WTC11 (cell line): ENCODE results near the gene TCF7L2. TPM values are rescaled to one million over a fixed set of nuclear protein-coding genes. Genes with fewer than 3 reads are reported as not detected.

Experiments
- ATAC-seq: fragments of 200-7000 bp; cut with Tn5 transposase; 2 replicates; pipeline ENCODE4 v1.10.0; 2021; ENCODE audit warnings: mild to moderate bottlenecking, moderate library complexity
- CTCF ChIA-PET: fragments of 300-600 bp; sonication (Branson Sonifier 250); formaldehyde crosslinking; loops from one replicate; lab custom pipeline; 2021; ENCODE audit warnings: antibody characterized with exemption; lab: Charles Lee
- POLR2A ChIA-PET: fragments of 350-600 bp; sonication (Branson Sonifier 250); formaldehyde crosslinking; loops from one replicate; lab custom pipeline; 2021; ENCODE audit warnings: antibody characterized with exemption; lab: Charles Lee
- DNase-seq: peaks from one replicate; pipeline ENCODE4 v3.0.0; 2021; ENCODE audit warnings: low spot score
- H3K27ac Mint-ChIP-seq: 2 replicates; pipeline ENCODE4 v1.8.0; 2021; ENCODE audit warnings: mixed read lengths
- H3K27me3 Mint-ChIP-seq: 2 replicates; pipeline ENCODE4 v1.8.0; 2021; ENCODE audit warnings: low read depth, mild to moderate bottlenecking, moderate library complexity, mixed read lengths
- H3K36me3 Mint-ChIP-seq: 2 replicates; pipeline ENCODE4 v1.8.0; 2021; ENCODE audit warnings: mixed read lengths
- H3K4me1 Mint-ChIP-seq: 2 replicates; pipeline ENCODE4 v1.8.0; 2022; ENCODE audit warnings: mixed read lengths
- H3K4me3 Mint-ChIP-seq: 2 replicates; pipeline ENCODE4 v1.8.0; 2021; ENCODE audit warnings: mild to moderate bottlenecking, moderate library complexity, mixed read lengths
- H3K9me3 Mint-ChIP-seq: 2 replicates; pipeline ENCODE4 v1.8.0; 2021; ENCODE audit warnings: mixed read lengths
- ELF4 ChIP-seq: sonication (generic); formaldehyde crosslinking; IDR thresholded peaks from 2 replicates; pipeline ENCODE4 v1.8.1; 2022; ENCODE audit warnings: low read depth, mild to moderate bottlenecking, moderate library complexity, missing genetic modification reagents
- ESRRA ChIP-seq: sonication (generic); formaldehyde crosslinking; IDR thresholded peaks from 2 replicates; pipeline ENCODE4 v1.8.1; 2022; ENCODE audit warnings: mild to moderate bottlenecking, missing genetic modification reagents, borderline replicate concordance
- FOXJ3 ChIP-seq: sonication (generic); formaldehyde crosslinking; IDR thresholded peaks from 2 replicates; pipeline ENCODE4 v1.9.0; 2021; ENCODE audit warnings: missing genetic modification reagents, mild to moderate bottlenecking, borderline replicate concordance
- FOXK1 ChIP-seq: sonication (generic); formaldehyde crosslinking; IDR thresholded peaks from 2 replicates; pipeline ENCODE4 v1.8.0; 2022; ENCODE audit warnings: mild to moderate bottlenecking, moderate library complexity, missing genetic modification reagents
- GABPB1 ChIP-seq: sonication (generic); formaldehyde crosslinking; IDR thresholded peaks from 2 replicates; pipeline ENCODE4 v1.8.1; 2023; ENCODE audit warnings: mild to moderate bottlenecking, missing genetic modification reagents
- GTF2I ChIP-seq: fragments of 250-450 bp; sonication (Bioruptor Pico); conservative IDR thresholded peaks from 2 replicates; pipeline ENCODE4 v1.4.0; 2021; ENCODE audit warnings: mild to moderate bottlenecking
- NFATC4 ChIP-seq: fragments of 250-450 bp; sonication (Bioruptor Pico); IDR thresholded peaks from 2 replicates; pipeline ENCODE4 v1.9.0; 2021; ENCODE audit warnings: mild to moderate bottlenecking
- NR2C2 ChIP-seq: sonication (generic); formaldehyde crosslinking; IDR thresholded peaks from 2 replicates; pipeline ENCODE4 v1.8.0; 2022; ENCODE audit warnings: mild to moderate bottlenecking, missing genetic modification reagents
- PRRX2 ChIP-seq: fragments of 250-450 bp; sonication (Bioruptor Pico); IDR thresholded peaks from 2 replicates; pipeline ENCODE4 v1.8.0; 2021; ENCODE audit warnings: mild to moderate bottlenecking
- USF1 ChIP-seq: sonication (generic); formaldehyde crosslinking; IDR thresholded peaks from 2 replicates; pipeline ENCODE4 v1.8.0; 2022; ENCODE audit warnings: mild to moderate bottlenecking, missing genetic modification reagents
- ZNF263 ChIP-seq: sonication (generic); formaldehyde crosslinking; IDR thresholded peaks from 2 replicates; pipeline ENCODE4 v1.8.1; 2022; ENCODE audit warnings: low read depth, mild to moderate bottlenecking, moderate library complexity, missing genetic modification reagents
- ZNF416 ChIP-seq: fragments of 250-450 bp; sonication (Bioruptor Pico); IDR thresholded peaks from 2 replicates; pipeline ENCODE4 v1.9.0; 2021; ENCODE audit warnings: mild to moderate bottlenecking, inconsistent platforms
- ZNF423 ChIP-seq: fragments of 250-450 bp; sonication (Bioruptor Pico); IDR thresholded peaks from 2 replicates; pipeline ENCODE4 v2.1.2; 2022; ENCODE audit warnings: mild to moderate bottlenecking, moderate library complexity
- ZNF671 ChIP-seq: fragments of 250-450 bp; sonication (Bioruptor Pico); IDR thresholded peaks from 2 replicates; pipeline ENCODE4 v1.8.0; 2021; ENCODE audit warnings: mild to moderate bottlenecking
- ZSCAN18 ChIP-seq: fragments of 250-450 bp; sonication (Bioruptor Pico); IDR thresholded peaks from 2 replicates; pipeline ENCODE4 v2.1.2; 2022; ENCODE audit warnings: mild to moderate bottlenecking, moderate library complexity
- total RNA-seq: library from RNA; stranded (reverse); gene quantifications from 3 replicates; pipeline ENCODE4 v1.2.3, GENCODE V29; 2021
- TF ChIP-seq, protein P1 (sequence below): sonication (generic); formaldehyde crosslinking; conservative IDR thresholded peaks from 2 replicates; pipeline ENCODE4 v1.8.1; 2023; ENCODE audit warnings: mild to moderate bottlenecking, low read depth, missing genetic modification reagents, moderate library complexity
- TF ChIP-seq, protein P2 (sequence below): sonication (generic); formaldehyde crosslinking; IDR thresholded peaks from 2 replicates; pipeline ENCODE4 v1.8.0; 2022; ENCODE audit warnings: missing genetic modification reagents
- TF ChIP-seq, protein P3 (sequence below): sonication (generic); formaldehyde crosslinking; IDR thresholded peaks from 2 replicates; pipeline ENCODE4 v1.8.1; 2023; ENCODE audit warnings: mild to moderate bottlenecking, missing genetic modification reagents, moderate library complexity
- TF ChIP-seq, protein P4 (sequence below): fragments of 250-450 bp; sonication (Bioruptor Pico); IDR thresholded peaks from 2 replicates; pipeline ENCODE4 v1.9.0; 2021; ENCODE audit warnings: moderate library complexity, mild to moderate bottlenecking, inconsistent platforms, borderline replicate concordance
- TF ChIP-seq, protein P5 (sequence below): sonication (generic); formaldehyde crosslinking; IDR thresholded peaks from 2 replicates; pipeline ENCODE4 v1.8.1; 2022; ENCODE audit warnings: missing genetic modification reagents, borderline replicate concordance
- TF ChIP-seq, protein P6 (sequence below): fragments of 250-450 bp; sonication (Bioruptor Pico); IDR thresholded peaks from 2 replicates; pipeline ENCODE4 v1.9.0; 2021; ENCODE audit warnings: mild to moderate bottlenecking

TCF7L2 gene
- total RNA-seq, 1 experiment from 2014 or later = 44.5 TPM

DNA sequence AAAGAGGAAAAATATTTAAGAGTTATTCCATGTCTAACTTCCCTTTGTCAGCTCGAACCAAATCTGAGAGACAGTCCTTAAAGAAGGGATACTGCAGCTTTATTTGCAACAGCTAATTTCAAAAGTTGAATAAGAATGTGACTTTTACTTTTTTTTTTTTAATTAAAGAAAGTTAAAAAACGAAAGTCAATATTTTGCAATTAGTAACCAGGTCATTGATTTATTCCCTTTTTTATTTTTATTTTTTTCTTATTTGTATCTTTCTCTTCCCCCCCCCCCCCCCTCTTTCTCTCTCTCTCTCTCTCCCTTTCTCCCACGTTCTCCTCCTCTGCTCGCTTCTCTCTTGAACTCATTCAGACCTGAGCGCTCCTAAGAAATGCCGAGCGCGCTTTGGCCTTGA is 209.5 kb downstream of the TCF7L2 start:
- ChIA-PET POLR2A (interaction anchor here (0.6 kb wide), 1 partner anchor 251 kb away, joined by 3 read pairs; no protein-coding TSS in a partner anchor), CTCF (no interaction called here)
- H3K4me1 Mint-ChIP-seq = peaks cover 56% of the 10 kb centered on the region

DNA sequence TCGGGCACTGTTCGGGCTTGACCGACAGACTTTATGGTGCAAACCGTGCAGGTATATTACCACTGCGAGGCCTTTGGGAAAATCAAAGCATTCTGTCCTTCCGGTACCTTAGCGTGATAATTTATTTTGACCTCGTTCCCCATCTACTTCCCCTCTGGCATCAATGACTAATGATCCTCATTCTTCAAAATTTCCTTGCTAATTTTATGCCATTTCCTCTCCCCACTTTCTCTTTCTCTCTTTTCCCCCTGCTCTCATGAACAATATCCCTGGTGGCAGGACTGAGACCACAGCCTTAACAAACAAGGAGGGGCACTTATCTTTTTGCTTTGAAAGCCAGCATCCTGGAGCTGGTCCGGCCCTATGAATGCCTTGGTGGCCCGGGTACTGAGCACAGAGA is 210.6 kb downstream of the TCF7L2 start:
- CTCF ChIA-PET = no interaction called here
- no peaks in the 10 kb centered on the region for H3K27me3 Mint-ChIP-seq
- TF ChIP-seq ZNF263 (CRISPR knock-in tag) = no peak
- no peak for TF ChIP-seq GABPB1 (CRISPR knock-in tag)
- TF ChIP-seq, protein P1, sequence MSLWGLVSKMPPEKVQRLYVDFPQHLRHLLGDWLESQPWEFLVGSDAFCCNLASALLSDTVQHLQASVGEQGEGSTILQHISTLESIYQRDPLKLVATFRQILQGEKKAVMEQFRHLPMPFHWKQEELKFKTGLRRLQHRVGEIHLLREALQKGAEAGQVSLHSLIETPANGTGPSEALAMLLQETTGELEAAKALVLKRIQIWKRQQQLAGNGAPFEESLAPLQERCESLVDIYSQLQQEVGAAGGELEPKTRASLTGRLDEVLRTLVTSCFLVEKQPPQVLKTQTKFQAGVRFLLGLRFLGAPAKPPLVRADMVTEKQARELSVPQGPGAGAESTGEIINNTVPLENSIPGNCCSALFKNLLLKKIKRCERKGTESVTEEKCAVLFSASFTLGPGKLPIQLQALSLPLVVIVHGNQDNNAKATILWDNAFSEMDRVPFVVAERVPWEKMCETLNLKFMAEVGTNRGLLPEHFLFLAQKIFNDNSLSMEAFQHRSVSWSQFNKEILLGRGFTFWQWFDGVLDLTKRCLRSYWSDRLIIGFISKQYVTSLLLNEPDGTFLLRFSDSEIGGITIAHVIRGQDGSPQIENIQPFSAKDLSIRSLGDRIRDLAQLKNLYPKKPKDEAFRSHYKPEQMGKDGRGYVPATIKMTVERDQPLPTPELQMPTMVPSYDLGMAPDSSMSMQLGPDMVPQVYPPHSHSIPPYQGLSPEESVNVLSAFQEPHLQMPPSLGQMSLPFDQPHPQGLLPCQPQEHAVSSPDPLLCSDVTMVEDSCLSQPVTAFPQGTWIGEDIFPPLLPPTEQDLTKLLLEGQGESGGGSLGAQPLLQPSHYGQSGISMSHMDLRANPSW (CRISPR knock-in tag) = no peak
- no peaks in the 10 kb centered on the region for H3K9me3 Mint-ChIP-seq
- no peak overlapping the region for H3K4me3 Mint-ChIP-seq
- H3K4me1 Mint-ChIP-seq = peaks cover 66% of the 10 kb centered on the region
- peaks cover 44% of the 10 kb centered on the region for H3K36me3 Mint-ChIP-seq
- DNase-seq (no peak), ATAC-seq (no peak)
- POLR2A ChIA-PET = no interaction called here
- H3K27ac Mint-ChIP-seq = peak overlapping the region; percentile 75

More for the DNA sequence above, 209.5 kb downstream of the TCF7L2 start:
- no peaks in the 10 kb centered on the region for H3K27me3 Mint-ChIP-seq
- H3K9me3 Mint-ChIP-seq = no peaks in the 10 kb centered on the region
- DNase-seq (no peak), ATAC-seq (no peak)
- H3K36me3 Mint-ChIP-seq = peaks cover 54% of the 10 kb centered on the region
- TF ChIP-seq FOXK1 (no peak), ZSCAN18 (CRISPR knock-in tag) (no peak), ESRRA (CRISPR knock-in tag) (no peak)
- TF ChIP-seq, protein P2, sequence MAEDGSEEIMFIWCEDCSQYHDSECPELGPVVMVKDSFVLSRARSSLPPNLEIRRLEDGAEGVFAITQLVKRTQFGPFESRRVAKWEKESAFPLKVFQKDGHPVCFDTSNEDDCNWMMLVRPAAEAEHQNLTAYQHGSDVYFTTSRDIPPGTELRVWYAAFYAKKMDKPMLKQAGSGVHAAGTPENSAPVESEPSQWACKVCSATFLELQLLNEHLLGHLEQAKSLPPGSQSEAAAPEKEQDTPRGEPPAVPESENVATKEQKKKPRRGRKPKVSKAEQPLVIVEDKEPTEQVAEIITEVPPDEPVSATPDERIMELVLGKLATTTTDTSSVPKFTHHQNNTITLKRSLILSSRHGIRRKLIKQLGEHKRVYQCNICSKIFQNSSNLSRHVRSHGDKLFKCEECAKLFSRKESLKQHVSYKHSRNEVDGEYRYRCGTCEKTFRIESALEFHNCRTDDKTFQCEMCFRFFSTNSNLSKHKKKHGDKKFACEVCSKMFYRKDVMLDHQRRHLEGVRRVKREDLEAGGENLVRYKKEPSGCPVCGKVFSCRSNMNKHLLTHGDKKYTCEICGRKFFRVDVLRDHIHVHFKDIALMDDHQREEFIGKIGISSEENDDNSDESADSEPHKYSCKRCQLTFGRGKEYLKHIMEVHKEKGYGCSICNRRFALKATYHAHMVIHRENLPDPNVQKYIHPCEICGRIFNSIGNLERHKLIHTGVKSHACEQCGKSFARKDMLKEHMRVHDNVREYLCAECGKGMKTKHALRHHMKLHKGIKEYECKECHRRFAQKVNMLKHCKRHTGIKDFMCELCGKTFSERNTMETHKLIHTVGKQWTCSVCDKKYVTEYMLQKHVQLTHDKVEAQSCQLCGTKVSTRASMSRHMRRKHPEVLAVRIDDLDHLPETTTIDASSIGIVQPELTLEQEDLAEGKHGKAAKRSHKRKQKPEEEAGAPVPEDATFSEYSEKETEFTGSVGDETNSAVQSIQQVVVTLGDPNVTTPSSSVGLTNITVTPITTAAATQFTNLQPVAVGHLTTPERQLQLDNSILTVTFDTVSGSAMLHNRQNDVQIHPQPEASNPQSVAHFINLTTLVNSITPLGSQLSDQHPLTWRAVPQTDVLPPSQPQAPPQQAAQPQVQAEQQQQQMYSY (CRISPR knock-in tag) = no peak
- TF ChIP-seq, all 79 proteins: peak for 0
- Mint-ChIP-seq H3K27ac (peak overlapping the region; percentile 85), H3K4me3 (no peak overlapping the region)

GRCh38 chr10:113161066-113161465 is 211.0 kb downstream of the TCF7L2 start:
- no peaks in the 10 kb centered on the region for H3K9me3 Mint-ChIP-seq
- H3K36me3 Mint-ChIP-seq = peaks cover 40% of the 10 kb centered on the region
- no peak for DNase-seq
- no peak overlapping the region for H3K4me3 Mint-ChIP-seq
- POLR2A ChIA-PET = no interaction called here
- H3K4me1 Mint-ChIP-seq = peaks cover 70% of the 10 kb centered on the region
- H3K27ac Mint-ChIP-seq = peak overlapping the region; percentile 75; the same call in 1 of the 2 replicates
- CTCF ChIA-PET = no interaction called here
- no peaks in the 10 kb centered on the region for H3K27me3 Mint-ChIP-seq
- ATAC-seq = no peak
- no peak for TF ChIP-seq NFATC4 (CRISPR knock-in tag)
- no peak for TF ChIP-seq USF1 (CRISPR knock-in tag)
- TF ChIP-seq NR2C2 (CRISPR knock-in tag) = no peak
- no peak for TF ChIP-seq ZNF423 (CRISPR knock-in tag)
- no peak for TF ChIP-seq FOXJ3 (CRISPR knock-in tag)
- TF ChIP-seq PRRX2 = no peak
- TF ChIP-seq, protein P3, sequence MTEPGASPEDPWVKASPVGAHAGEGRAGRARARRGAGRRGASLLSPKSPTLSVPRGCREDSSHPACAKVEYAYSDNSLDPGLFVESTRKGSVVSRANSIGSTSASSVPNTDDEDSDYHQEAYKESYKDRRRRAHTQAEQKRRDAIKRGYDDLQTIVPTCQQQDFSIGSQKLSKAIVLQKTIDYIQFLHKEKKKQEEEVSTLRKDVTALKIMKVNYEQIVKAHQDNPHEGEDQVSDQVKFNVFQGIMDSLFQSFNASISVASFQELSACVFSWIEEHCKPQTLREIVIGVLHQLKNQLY = no peak
- TF ChIP-seq, protein P4, sequence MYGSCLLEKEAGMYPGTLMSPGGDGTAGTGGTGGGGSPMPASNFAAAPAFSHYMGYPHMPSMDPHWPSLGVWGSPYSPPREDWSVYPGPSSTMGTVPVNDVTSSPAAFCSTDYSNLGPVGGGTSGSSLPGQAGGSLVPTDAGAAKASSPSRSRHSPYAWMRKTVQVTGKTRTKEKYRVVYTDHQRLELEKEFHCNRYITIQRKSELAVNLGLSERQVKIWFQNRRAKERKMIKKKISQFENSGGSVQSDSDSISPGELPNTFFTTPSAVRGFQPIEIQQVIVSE (CRISPR knock-in tag) = no peak
- TF ChIP-seq, protein P5, sequence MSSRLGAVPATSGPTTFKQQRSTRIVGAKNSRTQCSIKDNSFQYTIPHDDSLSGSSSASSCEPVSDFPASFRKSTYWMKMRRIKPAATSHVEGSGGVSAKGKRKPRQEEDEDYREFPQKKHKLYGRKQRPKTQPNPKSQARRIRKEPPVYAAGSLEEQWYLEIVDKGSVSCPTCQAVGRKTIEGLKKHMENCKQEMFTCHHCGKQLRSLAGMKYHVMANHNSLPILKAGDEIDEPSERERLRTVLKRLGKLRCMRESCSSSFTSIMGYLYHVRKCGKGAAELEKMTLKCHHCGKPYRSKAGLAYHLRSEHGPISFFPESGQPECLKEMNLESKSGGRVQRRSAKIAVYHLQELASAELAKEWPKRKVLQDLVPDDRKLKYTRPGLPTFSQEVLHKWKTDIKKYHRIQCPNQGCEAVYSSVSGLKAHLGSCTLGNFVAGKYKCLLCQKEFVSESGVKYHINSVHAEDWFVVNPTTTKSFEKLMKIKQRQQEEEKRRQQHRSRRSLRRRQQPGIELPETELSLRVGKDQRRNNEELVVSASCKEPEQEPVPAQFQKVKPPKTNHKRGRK (CRISPR knock-in tag) = no peak
- TF ChIP-seq ELF4 (CRISPR knock-in tag) = no peak
- no peak for TF ChIP-seq ZNF671 (CRISPR knock-in tag)
- no peak for TF ChIP-seq ZNF416
- no peak for TF ChIP-seq GTF2I
- TF ChIP-seq, protein P6, sequence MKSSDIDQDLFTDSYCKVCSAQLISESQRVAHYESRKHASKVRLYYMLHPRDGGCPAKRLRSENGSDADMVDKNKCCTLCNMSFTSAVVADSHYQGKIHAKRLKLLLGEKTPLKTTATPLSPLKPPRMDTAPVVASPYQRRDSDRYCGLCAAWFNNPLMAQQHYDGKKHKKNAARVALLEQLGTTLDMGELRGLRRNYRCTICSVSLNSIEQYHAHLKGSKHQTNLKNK (CRISPR knock-in tag) = no peak
